ENCODE data around the gene CHDH.

DNA sequence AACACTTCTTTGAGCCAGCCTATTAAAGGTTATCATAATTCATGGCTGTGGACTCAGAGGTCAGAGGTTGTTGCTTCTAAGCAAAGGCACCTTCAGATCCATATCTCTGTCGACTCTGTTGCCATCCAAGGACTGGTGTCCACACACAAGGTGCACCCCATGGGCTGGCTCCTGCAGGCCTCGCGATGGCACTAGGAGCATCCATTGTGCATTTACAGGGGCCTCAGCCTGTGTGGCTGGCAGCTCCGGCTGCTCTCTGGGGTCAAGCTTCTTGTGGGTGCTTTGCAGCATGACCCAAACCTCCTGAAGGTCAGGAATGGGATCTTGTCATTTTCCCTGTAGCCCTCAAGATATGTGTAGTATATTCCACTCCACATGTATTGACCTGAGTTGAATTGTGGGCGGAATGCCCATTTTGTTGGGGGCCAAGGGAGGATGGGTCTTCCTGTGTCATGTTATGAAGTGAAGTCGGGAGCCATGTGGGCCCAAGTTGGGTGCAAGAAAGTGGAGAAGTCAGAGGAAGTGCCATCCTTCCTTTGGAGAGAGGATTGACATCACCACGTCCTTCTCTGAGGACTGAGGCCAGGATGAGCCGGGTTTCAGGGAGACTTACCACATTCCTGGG lies 43.9 kb downstream of the CHDH start:
- TF ChIP-seq, protein P1, sequence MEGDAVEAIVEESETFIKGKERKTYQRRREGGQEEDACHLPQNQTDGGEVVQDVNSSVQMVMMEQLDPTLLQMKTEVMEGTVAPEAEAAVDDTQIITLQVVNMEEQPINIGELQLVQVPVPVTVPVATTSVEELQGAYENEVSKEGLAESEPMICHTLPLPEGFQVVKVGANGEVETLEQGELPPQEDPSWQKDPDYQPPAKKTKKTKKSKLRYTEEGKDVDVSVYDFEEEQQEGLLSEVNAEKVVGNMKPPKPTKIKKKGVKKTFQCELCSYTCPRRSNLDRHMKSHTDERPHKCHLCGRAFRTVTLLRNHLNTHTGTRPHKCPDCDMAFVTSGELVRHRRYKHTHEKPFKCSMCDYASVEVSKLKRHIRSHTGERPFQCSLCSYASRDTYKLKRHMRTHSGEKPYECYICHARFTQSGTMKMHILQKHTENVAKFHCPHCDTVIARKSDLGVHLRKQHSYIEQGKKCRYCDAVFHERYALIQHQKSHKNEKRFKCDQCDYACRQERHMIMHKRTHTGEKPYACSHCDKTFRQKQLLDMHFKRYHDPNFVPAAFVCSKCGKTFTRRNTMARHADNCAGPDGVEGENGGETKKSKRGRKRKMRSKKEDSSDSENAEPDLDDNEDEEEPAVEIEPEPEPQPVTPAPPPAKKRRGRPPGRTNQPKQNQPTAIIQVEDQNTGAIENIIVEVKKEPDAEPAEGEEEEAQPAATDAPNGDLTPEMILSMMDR (IDR thresholded peaks at IDR 0.05; ENCODE audit: borderline replicate concordance, extremely low read depth, low read length, poor library complexity, severe bottlenecking), result no peak
- no peak for TF ChIP-seq EZH2 (IDR thresholded peaks at IDR 0.05; ENCODE audit: borderline replicate concordance, low read depth, low read length, severe bottlenecking)
